GM12801 (cell line): ENCODE data around the gene RAB30.

Experiments used
- CTCF ChIP-seq: IDR thresholded peaks from one replicate; pipeline ENCODE4 v1.5.1; 2011; ENCODE audit warnings: control low read depth; ENCODE audit not compliant: insufficient read length; ENCODE audit errors: extremely low read depth

The RAB30 gene

GRCh38 chr11:83035070-83035854 lies 36.4 kb downstream of the RAB30 start:
- no peak for TF ChIP-seq CTCF

- TF ChIP-seq CTCF: no peak
Measured at GRCh38 chr11:83034673-83035014, 37.1 kb downstream of the RAB30 start.

- no peak for TF ChIP-seq CTCF
Measured at GRCh38 chr11:83033972-83034672, 37.6 kb downstream of the RAB30 start.

GRCh38 chr11:83033371-83033770 lies 38.3 kb downstream of the RAB30 start:
- TF ChIP-seq CTCF: no peak

- TF ChIP-seq CTCF: no peak
Measured at GRCh38 chr11:83031127-83031526, 40.6 kb downstream of the RAB30 start.

GRCh38 chr11:83027794-83028193 lies 43.9 kb downstream of the RAB30 start:
- no peak for TF ChIP-seq CTCF

- TF ChIP-seq CTCF: no peak
Measured at GRCh38 chr11:83027289-83027688, 44.4 kb downstream of the RAB30 start.
